Mesendoderm (in vitro differentiated cells): ENCODE measurements around the gene ATP8A2.

Experiments used
- DNase-seq: peaks from one replicate; pipeline ENCODE4 v3.0.0; 2013
- H2AK5ac ChIP-seq: 2 replicates; pipeline ENCODE4 v1.6.1; 2013; ENCODE audit warnings: low read length, inconsistent platforms
- H2BK120ac ChIP-seq: 2 replicates; pipeline ENCODE4 v1.6.1; 2013; ENCODE audit warnings: low read depth, mild to moderate bottlenecking, low read length, moderate library complexity, mixed read lengths
- H2BK15ac ChIP-seq: replicated peaks from 2 replicates; pipeline ENCODE4 v1.6.1; 2013; ENCODE audit warnings: low read depth, mild to moderate bottlenecking, moderate library complexity
- H2BK5ac ChIP-seq: 2 replicates; pipeline ENCODE4 v1.6.1; 2013; ENCODE audit warnings: low read length, inconsistent platforms
- H3K18ac ChIP-seq: 2 replicates; pipeline ENCODE4 v1.6.1; 2013; ENCODE audit warnings: mild to moderate bottlenecking, low read length, mixed read lengths
- H3K23ac ChIP-seq: one replicate; pipeline ENCODE4 v1.6.1; 2013; ENCODE audit warnings: low read length
- H3K27ac ChIP-seq: 2 replicates; pipeline ENCODE4 v1.5.1; 2013; ENCODE audit warnings: low read depth, mild to moderate bottlenecking, inconsistent platforms, low read length, moderate library complexity
- H3K27me3 ChIP-seq: 2 replicates; pipeline ENCODE4 v1.6.1; 2013; ENCODE audit warnings: low read length, control low read depth, mild to moderate bottlenecking, inconsistent platforms; ENCODE audit not compliant: insufficient read depth, poor library complexity
- H3K36me3 ChIP-seq: 2 replicates; pipeline ENCODE4 v1.6.1; 2013; ENCODE audit warnings: low read length, inconsistent platforms; ENCODE audit not compliant: control insufficient read depth, insufficient read depth
- H3K4ac ChIP-seq: one replicate; pipeline ENCODE4 v1.6.1; 2013; ENCODE audit warnings: low read depth, mild to moderate bottlenecking, low read length, moderate library complexity
- H3K4me1 ChIP-seq: 2 replicates; pipeline ENCODE4 v1.6.1; 2013; ENCODE audit warnings: low read depth, low read length, inconsistent platforms; ENCODE audit not compliant: control insufficient read depth
- H3K4me2 ChIP-seq: 2 replicates; pipeline ENCODE4 v1.6.1; 2013; ENCODE audit warnings: low read length
- H3K4me3 ChIP-seq: 2 replicates; pipeline ENCODE4 v1.5.1; 2013; ENCODE audit warnings: mild to moderate bottlenecking, low read length
- H3K56ac ChIP-seq: one replicate; pipeline ENCODE4 v1.6.1; 2013; ENCODE audit warnings: low read length
- H3K79me1 ChIP-seq: 2 replicates; pipeline ENCODE4 v1.6.1; 2013; ENCODE audit warnings: low read length, inconsistent platforms
- H3K79me2 ChIP-seq: 2 replicates; pipeline ENCODE4 v1.6.1; 2013; ENCODE audit warnings: mild to moderate bottlenecking, low read length; ENCODE audit not compliant: control insufficient read depth, insufficient read depth
- H3K9ac ChIP-seq: 2 replicates; pipeline ENCODE4 v1.6.1; 2013; ENCODE audit warnings: low read length, inconsistent platforms
- H4K5ac ChIP-seq: one replicate; pipeline ENCODE4 v1.6.1; 2013; ENCODE audit warnings: low read length
- H4K8ac ChIP-seq: one replicate; pipeline ENCODE4 v1.6.1; 2013; ENCODE audit warnings: low read depth, mild to moderate bottlenecking, control low read depth, low read length, moderate library complexity
- WGBS: extraction: QIAGEN DNeasy Blood & Tissue Kit; methylation state at CpG from one replicate; pipeline ENCODE4 v1.1.7; 2013; ENCODE audit warnings: low lambda C conversion rate, missing lambda C conversion rate; ENCODE audit not compliant: insufficient coverage; ENCODE audit errors: extremely low coverage; 5-methylcytosine and 5-hydroxymethylcytosine counted together

The ATP8A2 gene

GRCh38 chr13:25702386-25702785, 330.6 kb downstream of the ATP8A2 start:
- Histone ChIP-seq H3K4me2 (no peak overlapping the region), H3K18ac (no peak overlapping the region), H2BK120ac (no peak overlapping the region), H3K4ac (no peak overlapping the region), H3K56ac (no peak overlapping the region), H3K79me1 (no peaks in the 10 kb centered on the region), H3K27ac (no peak overlapping the region), H3K36me3 (no peaks in the 10 kb centered on the region), H2BK15ac (no peak overlapping the region), H3K4me3 (no peak overlapping the region), H4K8ac (no peak overlapping the region), H3K27me3 (no peaks in the 10 kb centered on the region), H2BK5ac (no peak overlapping the region), H3K4me1 (no peaks in the 10 kb centered on the region), H3K23ac (no peak overlapping the region), H3K79me2 (no peaks in the 10 kb centered on the region), H2AK5ac (no peak overlapping the region), H4K5ac (no peak overlapping the region), H3K9ac (no peak overlapping the region)
- DNase-seq = no peak
- WGBS = no CpG with 5 or more reads among the region's 2 CpGs

- no peak for DNase-seq
- no peaks in the 10 kb centered on the region for H3K79me2 ChIP-seq
- H2BK5ac ChIP-seq = no peak overlapping the region
- no peak overlapping the region for H3K4me3 ChIP-seq
- H4K5ac ChIP-seq = no peak overlapping the region
- no peak overlapping the region for H2BK15ac ChIP-seq
- no CpG with 5 or more reads among the region's 1 CpG for WGBS
- H2BK120ac ChIP-seq = no peak overlapping the region
- H3K36me3 ChIP-seq = no peaks in the 10 kb centered on the region
- H3K79me1 ChIP-seq = no peaks in the 10 kb centered on the region
- no peak overlapping the region for H3K4ac ChIP-seq
- H3K56ac ChIP-seq = no peak overlapping the region
- H4K8ac ChIP-seq = no peak overlapping the region
- H3K27me3 ChIP-seq = no peaks in the 10 kb centered on the region
- no peak overlapping the region for H3K9ac ChIP-seq
- no peak overlapping the region for H3K27ac ChIP-seq
- no peaks in the 10 kb centered on the region for H3K4me1 ChIP-seq
- no peak overlapping the region for H2AK5ac ChIP-seq
- H3K18ac ChIP-seq = no peak overlapping the region
- H3K4me2 ChIP-seq = no peak overlapping the region
- no peak overlapping the region for H3K23ac ChIP-seq
Measured at GRCh38 chr13:25707726-25708125, 336.0 kb downstream of the ATP8A2 start.

DNA sequence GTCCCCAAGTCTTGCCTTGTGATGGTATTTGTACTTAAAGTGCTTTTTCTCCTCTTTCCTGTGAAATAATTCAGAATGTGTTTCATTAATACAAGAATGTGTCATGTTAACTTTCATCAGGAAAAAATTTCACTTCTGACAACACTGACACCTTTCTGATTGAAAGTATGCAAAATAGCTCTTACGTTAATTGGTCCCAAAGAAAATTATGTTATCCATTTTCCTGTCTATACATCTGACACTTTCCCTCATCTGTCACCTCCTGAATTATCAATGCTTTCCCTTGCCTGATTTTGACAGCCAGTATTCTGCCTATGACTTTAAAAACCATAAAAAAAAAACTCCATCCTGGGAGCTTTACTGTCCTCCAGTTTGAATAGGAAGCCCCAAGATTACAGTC, 336.5 kb downstream of the ATP8A2 start:
- no peaks in the 10 kb centered on the region for H3K36me3 ChIP-seq
- H2AK5ac ChIP-seq = no peak overlapping the region
- H3K18ac ChIP-seq = no peak overlapping the region
- no peak for DNase-seq
- H3K4me2 ChIP-seq = no peak overlapping the region
- WGBS = no CpG with 5 or more reads among the region's 1 CpG
- no peak overlapping the region for H3K23ac ChIP-seq
- no peak overlapping the region for H4K5ac ChIP-seq
- no peak overlapping the region for H2BK15ac ChIP-seq
- no peak overlapping the region for H3K56ac ChIP-seq
- H2BK5ac ChIP-seq = no peak overlapping the region
- no peaks in the 10 kb centered on the region for H3K4me1 ChIP-seq
- no peak overlapping the region for H3K4ac ChIP-seq
- no peaks in the 10 kb centered on the region for H3K27me3 ChIP-seq
- H3K9ac ChIP-seq = no peak overlapping the region
- H3K79me2 ChIP-seq = no peaks in the 10 kb centered on the region
- H3K4me3 ChIP-seq = no peak overlapping the region
- H3K79me1 ChIP-seq = no peaks in the 10 kb centered on the region
- H4K8ac ChIP-seq = no peak overlapping the region
- no peak overlapping the region for H2BK120ac ChIP-seq
- no peak overlapping the region for H3K27ac ChIP-seq

GRCh38 chr13:25709088-25709487, 337.3 kb downstream of the ATP8A2 start:
- no peak overlapping the region for H2BK5ac ChIP-seq
- H2BK15ac ChIP-seq = no peak overlapping the region
- no peak overlapping the region for H3K4me2 ChIP-seq
- H2BK120ac ChIP-seq = no peak overlapping the region
- H3K4me3 ChIP-seq = no peak overlapping the region
- no peak overlapping the region for H3K18ac ChIP-seq
- no peak overlapping the region for H4K5ac ChIP-seq
- no peak overlapping the region for H3K9ac ChIP-seq
- H3K27me3 ChIP-seq = no peaks in the 10 kb centered on the region
- no peak overlapping the region for H3K4ac ChIP-seq
- H3K56ac ChIP-seq = no peak overlapping the region
- no peaks in the 10 kb centered on the region for H3K36me3 ChIP-seq
- no peak overlapping the region for H3K23ac ChIP-seq
- H3K4me1 ChIP-seq = no peaks in the 10 kb centered on the region
- no peaks in the 10 kb centered on the region for H3K79me2 ChIP-seq
- no peaks in the 10 kb centered on the region for H3K79me1 ChIP-seq
- H3K27ac ChIP-seq = no peak overlapping the region
- no peak overlapping the region for H4K8ac ChIP-seq
- no CpG with 5 or more reads among the region's 2 CpGs for WGBS
- no peak overlapping the region for H2AK5ac ChIP-seq
- DNase-seq = no peak

GRCh38 chr13:25715760-25716159, 344.0 kb downstream of the ATP8A2 start:
- no peaks in the 10 kb centered on the region for H3K79me2 ChIP-seq
- no peaks in the 10 kb centered on the region for H3K4me1 ChIP-seq
- no peak overlapping the region for H3K18ac ChIP-seq
- no peak overlapping the region for H3K4me3 ChIP-seq
- no CpG with 5 or more reads among the region's 1 CpG for WGBS
- DNase-seq = no peak
- H3K27me3 ChIP-seq = no peaks in the 10 kb centered on the region
- H3K79me1 ChIP-seq = no peaks in the 10 kb centered on the region
- H3K27ac ChIP-seq = no peak overlapping the region
- H2BK15ac ChIP-seq = no peak overlapping the region
- H3K56ac ChIP-seq = no peak overlapping the region
- no peak overlapping the region for H3K23ac ChIP-seq
- H3K9ac ChIP-seq = no peak overlapping the region
- no peak overlapping the region for H3K4me2 ChIP-seq
- no peak overlapping the region for H4K5ac ChIP-seq
- H3K4ac ChIP-seq = no peak overlapping the region
- no peak overlapping the region for H2AK5ac ChIP-seq
- H2BK5ac ChIP-seq = no peak overlapping the region
- no peak overlapping the region for H2BK120ac ChIP-seq
- no peaks in the 10 kb centered on the region for H3K36me3 ChIP-seq
- no peak overlapping the region for H4K8ac ChIP-seq

- Histone ChIP-seq H2BK5ac (no peak overlapping the region), H3K4me3 (no peak overlapping the region), H3K4ac (no peak overlapping the region), H3K18ac (no peak overlapping the region), H2BK120ac (no peak overlapping the region), H4K5ac (no peak overlapping the region), H3K23ac (no peak overlapping the region), H3K27ac (no peak overlapping the region), H3K4me1 (no peaks in the 10 kb centered on the region), H2BK15ac (no peak overlapping the region), H3K36me3 (no peaks in the 10 kb centered on the region), H3K79me2 (no peaks in the 10 kb centered on the region), H3K79me1 (no peaks in the 10 kb centered on the region), H3K27me3 (no peaks in the 10 kb centered on the region), H3K9ac (no peak overlapping the region), H4K8ac (no peak overlapping the region), H2AK5ac (no peak overlapping the region), H3K4me2 (no peak overlapping the region), H3K56ac (no peak overlapping the region)
- WGBS = no CpG with 5 or more reads among the region's 5 CpGs
- no peak for DNase-seq
Measured at GRCh38 chr13:25717666-25718197, 346.0 kb downstream of the ATP8A2 start.
